ENCODE data around the gene RNF212B. TPM values are rescaled to one million over a fixed set of nuclear protein-coding genes. Genes with fewer than 3 reads are reported as not detected.

Gene RNF212B
- polyA plus RNA-seq, 3 donors from 2014 or later: not detected

Other genes with a start within 250 kb of the RNF212B start
- 1 to 10 TPM; 3.4 to 9.8 (median 5.0) TPM for gene C14orf93, start 227.8 kb upstream of the RNF212B start, polyA plus RNA-seq
- 10 to 100 TPM; 25.6 to 54.3 (median 39.7) TPM for gene PSMB5, start 203.0 kb upstream of the RNF212B start, polyA plus RNA-seq
- not detected for gene PSMB11, start 195.7 kb upstream of the RNF212B start, polyA plus RNA-seq
- gene CDH24, start 180.4 kb upstream of the RNF212B start, polyA plus RNA-seq: 1 to 10 TPM in 1 of 3 donors, under 1 TPM in 2; 0.64 to 1.2 (median 0.78) TPM
- 10 to 100 TPM in 1 of 3 donors, 1 to 10 TPM in 1, under 1 TPM in 1; 0.40 to 15.0 (median 4.5) TPM for gene ACIN1, start 142.8 kb upstream of the RNF212B start, polyA plus RNA-seq
- 100 to 1,000 TPM in 2 of 3 donors, 10 to 100 TPM in 1; 85.2 to 184 (median 135) TPM for gene C14orf119, start 142.4 kb upstream of the RNF212B start, polyA plus RNA-seq
- not detected for gene CIROP, start 132.9 kb upstream of the RNF212B start, polyA plus RNA-seq
- gene CEBPE, start 118.7 kb upstream of the RNF212B start, polyA plus RNA-seq: not detected
- gene SLC7A8, start 54.3 kb upstream of the RNF212B start, polyA plus RNA-seq: under 1 TPM in 1 of 3 donors, not detected in 2; 0.45 TPM
- 1 to 10 TPM; 1.2 to 4.9 (median 2.1) TPM for gene HOMEZ, start 48.2 kb downstream of the RNF212B start, polyA plus RNA-seq
- 1 to 10 TPM in 2 of 3 donors, not detected in 1; 1.4 to 2.0 TPM for gene PPP1R3E, start 64.9 kb downstream of the RNF212B start, polyA plus RNA-seq
- gene BCL2L2, start 68.9 kb downstream of the RNF212B start, polyA plus RNA-seq: 1 to 10 TPM in 1 of 3 donors, under 1 TPM in 2; 0.07 to 1.2 (median 0.69) TPM
- 100 to 1,000 TPM in 2 of 3 donors, 10 to 100 TPM in 1; 86.2 to 114 (median 113) TPM for gene PABPN1, start 83.5 kb downstream of the RNF212B start, polyA plus RNA-seq
- under 1 TPM in 1 of 3 donors, not detected in 2; 0.18 TPM for gene SLC22A17, start 115.0 kb downstream of the RNF212B start, polyA plus RNA-seq
- gene EFS, start 127.2 kb downstream of the RNF212B start, polyA plus RNA-seq: not detected
- not detected for gene IL25, start 134.9 kb downstream of the RNF212B start, polyA plus RNA-seq
- 1 to 10 TPM in 1 of 3 donors, under 1 TPM in 1, not detected in 1; 0.27 to 4.0 TPM for gene CMTM5, start 139.1 kb downstream of the RNF212B start, polyA plus RNA-seq
- gene MYH6, start 170.3 kb downstream of the RNF212B start, polyA plus RNA-seq: not detected
- not detected for gene MYH7, start 197.7 kb downstream of the RNF212B start, polyA plus RNA-seq
- 10 to 100 TPM; 52.3 to 84.8 (median 81.5) TPM for gene NGDN, start 231.8 kb downstream of the RNF212B start, polyA plus RNA-seq

Data from immature natural killer cell (primary cell).